ENCODE results near the gene TUBA1C. TPM values are rescaled to one million over a fixed set of nuclear protein-coding genes. Genes with fewer than 3 reads are reported as not detected.
A peak's percentile ranks its signal among the peaks of the same experiment; 100 is the strongest.

The TUBA1C gene
- total RNA-seq, 2 donors from 2014 or later: 600 to 684 TPM

DNA sequence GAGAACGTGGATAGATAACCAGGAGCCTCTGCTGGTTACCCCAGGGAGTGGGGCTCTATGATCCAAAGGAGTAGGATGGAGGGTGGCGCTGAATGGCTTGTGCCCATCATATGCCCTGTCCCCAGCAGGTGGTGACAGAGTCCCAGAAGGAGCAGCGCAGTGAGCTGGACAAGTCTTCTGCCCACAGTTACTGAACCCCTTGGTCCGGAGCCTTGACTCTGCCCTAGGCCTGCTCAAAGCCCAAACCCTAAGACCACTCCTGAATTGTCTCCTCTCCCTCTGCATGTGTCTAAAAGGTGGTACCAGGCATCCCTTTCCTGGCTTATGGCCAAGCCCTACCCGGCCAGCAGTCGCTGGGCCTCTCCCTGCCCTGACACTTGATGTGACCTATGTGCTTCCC lies 33.3 kb downstream of the TUBA1C start:
- H3K4me3 Mint-ChIP-seq: no peak overlapping the region
- TF ChIP-seq, protein P1, sequence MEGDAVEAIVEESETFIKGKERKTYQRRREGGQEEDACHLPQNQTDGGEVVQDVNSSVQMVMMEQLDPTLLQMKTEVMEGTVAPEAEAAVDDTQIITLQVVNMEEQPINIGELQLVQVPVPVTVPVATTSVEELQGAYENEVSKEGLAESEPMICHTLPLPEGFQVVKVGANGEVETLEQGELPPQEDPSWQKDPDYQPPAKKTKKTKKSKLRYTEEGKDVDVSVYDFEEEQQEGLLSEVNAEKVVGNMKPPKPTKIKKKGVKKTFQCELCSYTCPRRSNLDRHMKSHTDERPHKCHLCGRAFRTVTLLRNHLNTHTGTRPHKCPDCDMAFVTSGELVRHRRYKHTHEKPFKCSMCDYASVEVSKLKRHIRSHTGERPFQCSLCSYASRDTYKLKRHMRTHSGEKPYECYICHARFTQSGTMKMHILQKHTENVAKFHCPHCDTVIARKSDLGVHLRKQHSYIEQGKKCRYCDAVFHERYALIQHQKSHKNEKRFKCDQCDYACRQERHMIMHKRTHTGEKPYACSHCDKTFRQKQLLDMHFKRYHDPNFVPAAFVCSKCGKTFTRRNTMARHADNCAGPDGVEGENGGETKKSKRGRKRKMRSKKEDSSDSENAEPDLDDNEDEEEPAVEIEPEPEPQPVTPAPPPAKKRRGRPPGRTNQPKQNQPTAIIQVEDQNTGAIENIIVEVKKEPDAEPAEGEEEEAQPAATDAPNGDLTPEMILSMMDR (conservative IDR thresholded peaks at IDR 0.05): no peak
- 74 to 88% methylated on average over 6 of the region's 6 CpGs for WGBS, 2 experiments (ENCODE audit: insufficient coverage in 1 of 2, insufficient read length in 1 of 2)

DNA sequence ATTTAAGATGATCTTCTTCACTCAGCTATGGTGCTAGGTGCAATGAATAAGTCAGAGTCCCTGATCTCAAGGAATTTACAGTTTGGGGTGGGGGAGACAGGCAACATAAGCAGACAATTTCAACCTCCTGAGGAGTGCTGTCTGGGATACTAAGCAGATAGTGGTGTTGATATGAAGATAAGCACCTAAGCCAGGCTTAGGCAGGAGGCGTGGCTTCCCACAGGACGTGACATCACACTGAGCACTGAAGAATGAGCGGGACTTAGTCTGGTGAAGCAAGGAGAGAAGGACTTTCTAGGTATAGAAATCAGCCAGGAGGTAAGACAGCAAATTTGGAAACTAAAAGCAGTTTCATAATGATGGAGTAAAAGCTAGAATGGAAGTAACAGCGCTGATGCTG lies 36.9 kb downstream of the TUBA1C start:
- WGBS, 2 experiments (ENCODE audit: insufficient coverage in 1 of 2, insufficient read length in 1 of 2): 83 to 84% methylated on average over 4 of the region's 4 CpGs
- H3K9me3 ChIP-seq (ENCODE audit: control insufficient read depth, low read length): no peaks in the 10 kb centered on the region
- Mint-ChIP-seq H3K27ac (no peak overlapping the region), H3K36me3 (ENCODE audit: low read depth) (no peaks in the 10 kb centered on the region), H3K27me3 (ENCODE audit: insufficient read depth) (peaks cover 73% of the 10 kb centered on the region), H3K4me1 (peaks cover 8% of the 10 kb centered on the region), H3K9me3 (no peaks in the 10 kb centered on the region), H3K4me3 (no peak overlapping the region)
- H3K36me3 ChIP-seq (ENCODE audit: control insufficient read depth, insufficient read depth, low read length): no peaks in the 10 kb centered on the region
- DNase-seq: peak; percentile 67
- no peaks in the 10 kb centered on the region for H3K4me1 ChIP-seq (ENCODE audit: control insufficient read depth, insufficient read depth, low read length)
- peaks cover 24% of the 10 kb centered on the region for H3K27me3 ChIP-seq (ENCODE audit: control insufficient read depth, insufficient read depth, low read length, poor library complexity, severe bottlenecking)
- H3K27ac ChIP-seq (ENCODE audit: low read depth, low read length): no peak overlapping the region
- no peak overlapping the region for H3K9ac ChIP-seq (ENCODE audit: extremely low read depth, low read length, poor library complexity, severe bottlenecking)
- H3K4me3 ChIP-seq (ENCODE audit: low read length): no peak overlapping the region
- TF ChIP-seq, protein P1 (conservative IDR thresholded peaks at IDR 0.05): no peak

More for the DNA sequence above, 33.3 kb downstream of the TUBA1C start:
- H3K4me1 Mint-ChIP-seq: peaks cover 8% of the 10 kb centered on the region
- no peak overlapping the region for H3K4me3 ChIP-seq (ENCODE audit: low read length)
- H3K9me3 ChIP-seq (ENCODE audit: control insufficient read depth, low read length): no peaks in the 10 kb centered on the region
- no peak overlapping the region for H3K27ac ChIP-seq (ENCODE audit: low read depth, low read length)
- no peak for DNase-seq
- H3K4me1 ChIP-seq (ENCODE audit: control insufficient read depth, insufficient read depth, low read length): no peaks in the 10 kb centered on the region
- H3K36me3 ChIP-seq (ENCODE audit: control insufficient read depth, insufficient read depth, low read length): no peaks in the 10 kb centered on the region
- H3K36me3 Mint-ChIP-seq (ENCODE audit: low read depth): no peaks in the 10 kb centered on the region
- H3K27me3 ChIP-seq (ENCODE audit: control insufficient read depth, insufficient read depth, low read length, poor library complexity, severe bottlenecking): peaks cover 60% of the 10 kb centered on the region
- no peak overlapping the region for H3K9ac ChIP-seq (ENCODE audit: extremely low read depth, low read length, poor library complexity, severe bottlenecking)
- H3K27me3 Mint-ChIP-seq (ENCODE audit: insufficient read depth): peaks cover 90% of the 10 kb centered on the region
- H3K9me3 Mint-ChIP-seq: no peaks in the 10 kb centered on the region
- H3K27ac Mint-ChIP-seq: no peak overlapping the region

DNA sequence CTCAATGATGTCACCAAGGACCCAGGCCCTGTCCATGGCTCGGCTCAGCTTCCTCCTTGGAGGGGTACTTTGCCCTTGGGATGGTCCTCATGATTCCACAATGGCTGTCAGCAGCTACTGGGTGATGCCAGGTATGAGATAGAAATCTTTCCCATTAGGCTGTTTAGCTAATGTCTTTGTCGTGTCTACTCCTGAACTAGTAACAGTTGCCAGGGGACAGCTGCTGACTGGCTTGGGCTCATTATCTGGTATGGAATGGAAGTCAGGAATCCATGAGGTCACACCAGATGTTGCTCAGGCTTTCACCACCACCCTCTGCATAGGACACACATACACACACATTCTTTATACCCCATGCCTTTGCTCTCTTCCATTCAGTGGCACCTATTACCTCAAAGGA lies 39.3 kb downstream of the TUBA1C start:
- no peaks in the 10 kb centered on the region for H3K9me3 Mint-ChIP-seq
- H3K4me3 ChIP-seq (ENCODE audit: low read length): no peak overlapping the region
- no peak overlapping the region for H3K4me3 Mint-ChIP-seq
- no peaks in the 10 kb centered on the region for H3K4me1 ChIP-seq (ENCODE audit: control insufficient read depth, insufficient read depth, low read length)
- H3K9me3 ChIP-seq (ENCODE audit: control insufficient read depth, low read length): no peaks in the 10 kb centered on the region
- no peak for DNase-seq
- H3K9ac ChIP-seq (ENCODE audit: extremely low read depth, low read length, poor library complexity, severe bottlenecking): no peak overlapping the region
- H3K27me3 Mint-ChIP-seq (ENCODE audit: insufficient read depth): peaks cover 57% of the 10 kb centered on the region
- no peaks in the 10 kb centered on the region for H3K36me3 ChIP-seq (ENCODE audit: control insufficient read depth, insufficient read depth, low read length)
- TF ChIP-seq, protein P1 (conservative IDR thresholded peaks at IDR 0.05): no peak
- H3K27ac ChIP-seq (ENCODE audit: low read depth, low read length): no peak overlapping the region
- peaks cover 5% of the 10 kb centered on the region for H3K4me1 Mint-ChIP-seq
- 88 to 92% methylated on average over 1 to 2 of the region's 2 CpGs for WGBS, 2 experiments (ENCODE audit: insufficient coverage in 1 of 2, insufficient read length in 1 of 2)
- no peaks in the 10 kb centered on the region for H3K27me3 ChIP-seq (ENCODE audit: control insufficient read depth, insufficient read depth, low read length, poor library complexity, severe bottlenecking)
- no peak overlapping the region for H3K27ac Mint-ChIP-seq
- no peaks in the 10 kb centered on the region for H3K36me3 Mint-ChIP-seq (ENCODE audit: low read depth)
